Caco-2 (cell line): ENCODE results near the gene NRXN3. TPM values are rescaled to one million over a fixed set of nuclear protein-coding genes. Genes with fewer than 3 reads are reported as not detected.

ENCODE experiments used
- BruUV-seq: library from RNA; stranded (reverse); fragments of 400-500 nt; replicated peaks from 2 replicates; lab custom pipeline; 2021; lab: Mats Ljungman, UMichigan
- CTCF ChIA-PET: fragments of 300-600 bp; sonication (Branson Sonifier 250); formaldehyde crosslinking; loops from one replicate; lab custom pipeline; 2022; ENCODE audit warnings: antibody characterized with exemption; lab: Charles Lee
- POLR2A ChIA-PET: fragments of 300-600 bp; sonication (Branson Sonifier 250); formaldehyde crosslinking; loops from one replicate; lab custom pipeline; 2022; ENCODE audit warnings: antibody characterized with exemption; lab: Charles Lee
- DNase-seq, 2 experiments: peaks; one replicate each; pipeline versions ENCODE4 v3.0.0 to v3.0.0-alpha.2; 2020 to 2022
- H3K27me3 ChIP-seq: replicated peaks from 2 replicates; pipeline ENCODE4 v1.6.0; 2011; ENCODE audit warnings: low read length; ENCODE audit not compliant: control insufficient read depth, insufficient read depth
- H3K36me3 ChIP-seq: 2 replicates; pipeline ENCODE4 v1.5.1; 2011; ENCODE audit warnings: low read length; ENCODE audit not compliant: control insufficient read depth, insufficient read depth
- H3K4me1 ChIP-seq: fragments of 250-450 bp; sonication (Bioruptor Pico); 2 replicates; pipeline ENCODE4 v1.5.1; 2020; ENCODE audit warnings: mild to moderate bottlenecking
- H3K4me3 ChIP-seq: 2 replicates; pipeline ENCODE4 v1.5.1; 2011; ENCODE audit warnings: low read depth, mild to moderate bottlenecking, control low read depth, low read length
- H3K9me3 ChIP-seq: fragments of 250-450 bp; sonication (Bioruptor Pico); 2 replicates; pipeline ENCODE4 v1.5.1; 2020; ENCODE audit warnings: mild to moderate bottlenecking, moderate library complexity
- H3K27ac Mint-ChIP-seq: one replicate; pipeline ENCODE4 v1.8.0; 2022; ENCODE audit warnings: mixed read lengths; ENCODE audit not compliant: unreplicated experiment
- H3K27me3 Mint-ChIP-seq: one replicate; pipeline ENCODE4 v1.8.0; 2022; ENCODE audit warnings: mixed read lengths; ENCODE audit not compliant: insufficient read depth, unreplicated experiment
- H3K36me3 Mint-ChIP-seq: one replicate; pipeline ENCODE4 v1.8.0; 2022; ENCODE audit warnings: mild to moderate bottlenecking, mixed read lengths; ENCODE audit not compliant: insufficient read depth, unreplicated experiment
- H3K4me1 Mint-ChIP-seq: one replicate; pipeline ENCODE4 v1.8.0; 2022; ENCODE audit warnings: low read depth, mixed read lengths; ENCODE audit not compliant: unreplicated experiment
- H3K4me3 Mint-ChIP-seq: one replicate; pipeline ENCODE4 v1.8.0; 2022; ENCODE audit warnings: mild to moderate bottlenecking, moderate library complexity, mixed read lengths; ENCODE audit not compliant: unreplicated experiment
- H3K9me3 Mint-ChIP-seq: one replicate; pipeline ENCODE4 v1.8.0; 2022; ENCODE audit warnings: mixed read lengths; ENCODE audit not compliant: unreplicated experiment
- CTCF ChIP-seq, 2 experiments: fragments of 200-600 bp in 1 of 2; IDR thresholded peaks; 1 replicate in 1 of 2; 2 replicates in 1 of 2; pipeline versions ENCODE4 v1.5.1 to v1.8.0; 2011 to 2022; ENCODE audit warnings: antibody characterized with exemption in 1 of 2, control low read depth in 1 of 2, inconsistent platforms in 1 of 2, low read depth in 1 of 2, low read length in 1 of 2, mild to moderate bottlenecking in 1 of 2, moderate library complexity in 1 of 2; ENCODE audit not compliant: insufficient read depth in 1 of 2, severe bottlenecking in 1 of 2, unreplicated experiment in 1 of 2
- intact Hi-C: fragments of 100-400 bp; cut with micrococcal nuclease; formaldehyde crosslinking; loops from one replicate; pipeline ENCODE4 v1.10.0; 2022; ENCODE audit not compliant: unreplicated experiment
- total RNA-seq: library from RNA; stranded (reverse); gene quantifications from 2 replicates; pipeline ENCODE4 v1.2.3, GENCODE V29; 2022

Gene NRXN3
- total RNA-seq, 1 experiment from 2014 or later: 12.4 TPM

DNA sequence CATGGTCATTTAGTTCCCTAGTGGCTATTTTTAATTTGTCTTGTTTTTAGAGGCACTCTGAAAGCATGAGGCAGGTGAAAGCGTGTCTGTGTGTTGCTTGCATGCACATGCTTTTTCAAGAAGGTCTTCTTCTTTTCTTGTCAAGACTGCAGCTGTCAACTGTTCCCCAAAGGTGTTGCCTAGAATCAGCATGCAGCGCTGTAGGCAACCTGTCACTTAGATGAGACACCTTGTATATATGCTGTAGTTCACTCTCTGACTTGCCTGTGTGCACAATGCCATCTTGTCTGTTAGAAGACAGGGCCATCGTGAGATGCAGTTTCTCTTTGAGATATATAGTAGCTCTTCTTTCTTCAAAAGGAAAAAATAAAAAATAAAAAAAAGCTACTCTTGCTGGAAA, 1155.4 kb downstream of the NRXN3 start:
- Mint-ChIP-seq H3K9me3 (no peaks in the 10 kb centered on the region), H3K4me1 (peaks cover 21% of the 10 kb centered on the region), H3K36me3 (no peaks in the 10 kb centered on the region), H3K27ac (no peak overlapping the region), H3K4me3 (no peak overlapping the region), H3K27me3 (no peaks in the 10 kb centered on the region)
- H3K4me3 ChIP-seq: no peak overlapping the region
- TF ChIP-seq CTCF (IDR thresholded peaks at IDR 0.05; ENCODE audit: insufficient read depth in 1 of 2, low read depth in 1 of 2, low read length in 1 of 2, severe bottlenecking in 1 of 2, unreplicated experiment in 1 of 2): no peak
- CTCF ChIA-PET: no interaction called here
- intact Hi-C loops: no loop called here
- H3K36me3 ChIP-seq: no peaks in the 10 kb centered on the region
- POLR2A ChIA-PET: no interaction called here
- H3K4me1 ChIP-seq: peaks cover 21% of the 10 kb centered on the region
- DNase-seq: no peak
- no peaks in the 10 kb centered on the region for H3K27me3 ChIP-seq
- no TSS peak for BruUV-seq
- H3K9me3 ChIP-seq: no peaks in the 10 kb centered on the region

DNA sequence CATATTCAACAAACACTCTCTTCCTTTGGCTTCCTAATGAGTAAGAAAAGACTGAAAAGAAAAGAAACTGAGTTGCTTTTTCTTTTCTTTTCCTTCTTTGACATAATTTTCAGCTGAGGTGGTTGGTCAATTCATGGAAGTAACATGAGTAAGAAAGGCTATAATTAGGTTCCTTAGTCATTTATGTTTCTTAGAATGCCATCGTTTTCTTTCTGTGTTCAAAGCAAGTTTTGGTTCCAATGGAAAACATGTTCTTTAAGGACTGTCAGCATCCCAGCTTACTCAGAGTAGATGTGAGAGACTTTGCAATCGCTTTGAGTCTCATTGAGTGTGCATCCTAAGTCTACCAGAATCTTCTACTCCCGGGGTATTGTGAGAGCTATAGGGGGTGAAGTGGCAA, 1158.7 kb downstream of the NRXN3 start:
- intact Hi-C loops: no loop called here
- Mint-ChIP-seq H3K9me3 (no peaks in the 10 kb centered on the region), H3K4me3 (no peak overlapping the region), H3K4me1 (peaks cover 15% of the 10 kb centered on the region), H3K36me3 (no peaks in the 10 kb centered on the region), H3K27ac (no peak overlapping the region), H3K27me3 (no peaks in the 10 kb centered on the region)
- H3K27me3 ChIP-seq: no peaks in the 10 kb centered on the region
- ChIA-PET POLR2A (no interaction called here), CTCF (no interaction called here)
- 0 out of 2 replicates have a peak, but pooled peaks cover 4% of the 10 kb centered on the region for H3K4me1 ChIP-seq
- TF ChIP-seq CTCF (IDR thresholded peaks at IDR 0.05; ENCODE audit: insufficient read depth in 1 of 2, low read depth in 1 of 2, low read length in 1 of 2, severe bottlenecking in 1 of 2, unreplicated experiment in 1 of 2): no peak
- H3K4me3 ChIP-seq: no peak overlapping the region
- H3K9me3 ChIP-seq: no peaks in the 10 kb centered on the region
- no peak for DNase-seq
- no TSS peak for BruUV-seq
- H3K36me3 ChIP-seq: no peaks in the 10 kb centered on the region

- Histone ChIP-seq H3K9me3 (no peaks in the 10 kb centered on the region), H3K27me3 (no peaks in the 10 kb centered on the region), H3K4me1 (no peaks in the 10 kb centered on the region), H3K4me3 (no peak overlapping the region), H3K36me3 (no peaks in the 10 kb centered on the region)
- Mint-ChIP-seq H3K36me3 (no peaks in the 10 kb centered on the region), H3K4me1 (peaks cover 6% of the 10 kb centered on the region), H3K9me3 (no peaks in the 10 kb centered on the region), H3K27ac (no peak overlapping the region), H3K4me3 (no peak overlapping the region), H3K27me3 (no peaks in the 10 kb centered on the region)
- BruUV-seq: no TSS peak
- intact Hi-C loops: no loop called here
- ChIA-PET POLR2A (no interaction called here), CTCF (no interaction called here)
- no peak for DNase-seq
- no peak for TF ChIP-seq CTCF (IDR thresholded peaks at IDR 0.05; ENCODE audit: insufficient read depth in 1 of 2, low read depth in 1 of 2, low read length in 1 of 2, severe bottlenecking in 1 of 2, unreplicated experiment in 1 of 2)
Measured at GRCh38 chr14:79331830-79332229, 1161.7 kb downstream of the NRXN3 start.
